ENCODE measurements around the gene LRRD1. TPM values are rescaled to one million over a fixed set of nuclear protein-coding genes. Genes with fewer than 3 reads are reported as not detected.

The LRRD1 gene
- total and polyA plus RNA-seq, 2 of the 8 experiments (the other 6 are each of a cell fraction or from before 2014, with no cell fraction given) = not detected

DNA sequence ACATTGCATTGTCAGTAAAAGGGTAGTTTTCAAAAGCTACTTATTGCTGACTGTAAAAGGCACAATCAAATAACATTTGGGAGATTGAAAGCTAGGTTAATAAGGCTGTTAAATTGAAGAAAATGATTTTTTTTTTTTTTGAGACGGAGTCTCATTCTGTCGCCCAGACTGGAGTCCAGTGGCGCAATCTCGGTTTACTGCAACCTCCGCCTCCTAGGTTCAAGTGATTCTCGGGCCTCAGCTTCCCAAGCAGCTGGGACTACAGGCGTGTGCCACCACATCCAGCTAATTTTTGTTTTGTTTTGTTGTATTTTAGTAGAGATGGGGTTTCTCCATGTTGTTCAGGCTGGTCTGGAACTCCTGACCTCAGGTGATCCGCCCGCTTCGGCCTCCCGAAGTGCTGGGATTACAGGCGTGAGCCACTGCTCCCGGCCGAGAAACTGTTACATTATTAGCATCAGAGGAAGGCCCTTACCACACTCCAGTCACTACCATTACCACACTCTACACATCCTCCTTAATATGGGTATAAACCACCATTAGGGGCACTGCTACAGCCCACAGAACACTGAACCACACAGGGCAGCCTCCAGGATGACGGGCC lies 45.7 kb downstream of the LRRD1 start:
- peak overlapping the region in 3 of 4 experiments; percentile 46 to 91 (median 88); a peak in 3 of 7 replicates for H3K9ac ChIP-seq (replicated peaks in 1 of 4; ENCODE audit: extremely low read depth in 1 of 4, low read depth in 3 of 4, low read length in 3 of 4)
- H3K79me2 ChIP-seq (ENCODE audit: control insufficient read depth in 1 of 2, insufficient read depth in 2 of 2, low read length in 2 of 2) = peaks cover 6 to 43% of the 10 kb centered on the region in 2 experiments; a peak in 3 of 4 replicates
- WGBS, 2 experiments (ENCODE audit: extremely low coverage in 1 of 2, insufficient coverage in 1 of 2, insufficient read length in 1 of 2, insufficient replicate concordance in 2 of 2, low coverage in 1 of 2, low lambda C conversion rate in 2 of 2, missing lambda C conversion rate in 1 of 2) = 26% methylated on average over 15 of the region's 15 CpGs; no CpG with 5 or more reads in 1 of the 2 experiments
- H3K27me3 ChIP-seq (replicated peaks in 1 of 4; ENCODE audit: control insufficient read depth in 3 of 4, extremely low read depth in 1 of 4, insufficient read depth in 3 of 4, low read length in 3 of 4) = no peaks in the 10 kb centered on the region
- no peak overlapping the region for H3K14ac ChIP-seq (ENCODE audit: insufficient read length)
- no peaks in the 10 kb centered on the region; the same call in 1 of the 2 replicates for H3K79me1 ChIP-seq (ENCODE audit: low read depth, low read length)
- TF ChIP-seq CBX8 (IDR thresholded peaks at IDR 0.05; ENCODE audit: borderline replicate concordance, low read depth, low read length) (no peak), POLR2AphosphoS5 (IDR thresholded peaks at IDR 0.05; ENCODE audit: low read depth, low read length) (no peak), BRCA1 (IDR thresholded peaks at IDR 0.05; ENCODE audit: low read depth, low read length) (no peak), HDAC2 (IDR thresholded peaks at IDR 0.05; ENCODE audit: borderline replicate concordance in 1 of 2, low read depth in 2 of 2, low read length in 2 of 2) (no peak), KDM4A (IDR thresholded peaks at IDR 0.05; ENCODE audit: low read depth, low read length, severe bottlenecking) (no peak), CBX5 (IDR thresholded peaks at IDR 0.05; ENCODE audit: low read depth, low read length) (no peak)
- H3K4me1 ChIP-seq (replicated peaks in 1 of 4; ENCODE audit: control insufficient read depth in 3 of 4, insufficient read depth in 4 of 4, low read length in 3 of 4) = peaks cover 0 to 6% (median 0%) of the 10 kb centered on the region in 4 experiments; a peak in 4 of 7 replicates
- H2BK12ac ChIP-seq (ENCODE audit: low read depth, low read length) = no peak overlapping the region
- H3K4ac ChIP-seq (replicated peaks; ENCODE audit: insufficient read length, low read depth, low read length) = peak overlapping the region; percentile 90
- H3K4me3 ChIP-seq (ENCODE audit: extremely low read depth in 1 of 4, insufficient read depth in 2 of 4, low read depth in 3 of 4, low read length in 4 of 4) = peak overlapping the region; percentile 74 to 97 (median 89)
- ChIA-PET CTCF (ENCODE audit: partially characterized antibody) (interaction anchor here (0.6 to 2.8 kb wide), 17 partner anchors 8 to 333 kb away, joined by 3 to 14 read pairs (median 4); partner anchors contain the start of gene GATAD1), POLR2A (ENCODE audit: partially characterized antibody) (interaction anchor here (1.6 to 2.0 kb wide), 4 partner anchors 8 to 314 kb away, joined by 5 to 12 read pairs (median 6); partner anchors contain the start of genes ANKIB1, GATAD1 and KRIT1)
- H4K20me1 ChIP-seq (replicated peaks in 1 of 2; ENCODE audit: control insufficient read depth in 1 of 2, insufficient read depth in 2 of 2, low read length in 2 of 2) = peaks cover 0 to 7% of the 10 kb centered on the region in 2 experiments
- H2AFZ ChIP-seq (ENCODE audit: low read length) = no peak overlapping the region
- H4K8ac ChIP-seq (ENCODE audit: extremely low read depth, insufficient read depth, low read length) = no peak overlapping the region
- no peak overlapping the region for H2BK15ac ChIP-seq (ENCODE audit: low read length)
- H4K5ac ChIP-seq (ENCODE audit: insufficient read length, low read depth, low read length) = no peak overlapping the region
- no peaks in the 10 kb centered on the region for H3K9me3 ChIP-seq (ENCODE audit: insufficient read depth in 2 of 2, low read depth in 1 of 2, low read length in 1 of 2)
- no peak for DNase-seq (ENCODE audit: low read depth in 1 of 2, low spot score in 2 of 2)
- H3K23me2 ChIP-seq (ENCODE audit: low read depth, low read length) = no peaks in the 10 kb centered on the region; the same call in 1 of the 2 replicates
- H3K4me2 ChIP-seq (ENCODE audit: insufficient read depth in 1 of 2, low read depth in 2 of 2, low read length in 2 of 2) = peak overlapping the region; percentile 73 to 75
- H3K23ac ChIP-seq (ENCODE audit: insufficient read length) = no peak overlapping the region
- H2AK5ac ChIP-seq (ENCODE audit: low read depth, low read length) = no peak overlapping the region
- no peak overlapping the region for H2BK20ac ChIP-seq (ENCODE audit: low read length)
- H2BK5ac ChIP-seq (ENCODE audit: low read depth, low read length) = peak overlapping the region; percentile 99; the same call in 1 of the 2 replicates
- peaks cover 0 to 30% (median 11%) of the 10 kb centered on the region in 4 experiments; a peak in 6 of 8 replicates for H3K36me3 ChIP-seq (ENCODE audit: control insufficient read depth in 2 of 4, insufficient read depth in 4 of 4, low read length in 3 of 4)
- no peak overlapping the region for H2BK120ac ChIP-seq (replicated peaks; ENCODE audit: low read depth, low read length)
- H3K56ac ChIP-seq (replicated peaks; ENCODE audit: insufficient read length, low read depth, low read length) = no peak overlapping the region
- no peak for FAIRE-seq
- no peak overlapping the region for H4K91ac ChIP-seq (replicated peaks; ENCODE audit: insufficient read length, low read length)
- H3K18ac ChIP-seq (ENCODE audit: extremely low read depth, low read length) = no peak overlapping the region
- no peak overlapping the region for H3K27ac ChIP-seq (ENCODE audit: low read depth, low read length)
